Measurements from ENCODE around the gene ELAVL4.
A peak's percentile ranks its signal among the peaks of the same experiment; 100 is the strongest.
"Not testable (repeated sequence)": the region's sequence is repeated elsewhere in the genome, so short reads cannot be mapped to it uniquely, and the experiment has no call there.

Gene ELAVL4

DNA sequence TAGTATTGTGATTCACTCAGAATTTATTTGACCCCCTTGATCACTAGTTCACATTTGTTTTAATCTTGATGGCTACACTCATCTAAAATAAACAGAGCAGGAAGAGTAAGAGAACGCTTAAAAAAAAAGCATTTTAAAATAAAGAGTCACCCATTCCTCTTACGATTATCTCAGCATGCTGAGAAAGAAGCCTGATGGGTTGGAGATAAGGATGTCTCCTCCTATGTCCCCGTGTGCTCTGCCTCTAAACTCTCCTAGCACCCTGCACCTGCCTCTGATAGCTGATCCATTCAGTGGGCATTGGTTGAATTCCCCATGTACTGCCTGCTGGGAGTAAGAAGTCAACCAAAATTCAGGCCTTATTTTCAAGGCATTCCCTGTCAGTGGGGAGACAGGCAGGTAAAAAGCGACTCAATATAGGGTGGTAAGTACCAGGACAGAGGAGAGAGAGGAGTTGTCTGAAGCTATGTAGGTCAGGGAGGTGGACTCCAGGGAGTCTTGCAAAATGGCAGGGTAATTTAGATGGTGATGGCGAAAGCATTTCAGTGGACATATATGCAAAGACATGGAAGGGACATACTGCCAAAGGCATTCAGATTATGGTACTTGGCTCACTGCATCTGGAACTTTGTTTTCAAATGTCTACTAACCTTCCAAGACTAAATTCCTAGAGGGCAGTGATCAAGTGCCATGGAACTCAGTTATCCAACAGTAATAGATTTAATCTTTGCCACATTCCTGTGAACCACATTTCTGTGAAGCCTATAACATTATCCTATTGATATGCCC, 18.4 kb downstream of the ELAVL4 start:
- no peak for DNase-seq

- DNase-seq, result no peak
These were observed 20.5 kb downstream of the ELAVL4 start for GRCh38 chr1:50129201-50129600.

DNA sequence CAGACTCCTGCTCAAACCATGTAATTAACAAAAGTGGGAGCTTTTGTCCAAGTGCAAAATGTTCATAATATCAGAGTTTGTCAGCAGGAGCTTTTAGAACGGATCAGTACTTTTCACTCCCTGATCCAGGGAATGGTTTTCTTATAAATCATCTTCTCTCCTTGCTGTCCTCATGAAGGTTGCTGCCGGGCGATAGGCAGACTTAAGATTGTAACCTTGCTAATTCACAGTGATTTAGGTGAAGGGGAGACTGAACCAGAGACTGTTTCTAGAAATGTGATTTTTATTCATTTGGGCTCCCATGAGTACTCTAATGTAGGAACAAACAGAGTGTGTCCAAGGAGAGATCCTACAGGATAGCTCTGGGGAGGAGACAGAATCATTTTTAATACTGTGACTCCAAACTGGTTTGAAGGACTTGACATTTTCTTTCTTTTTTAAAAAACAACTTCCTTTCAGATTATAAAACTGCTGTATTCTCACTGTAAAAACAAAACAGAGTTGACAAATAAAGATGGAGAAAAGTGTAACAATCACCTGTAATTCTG, 23.7 kb downstream of the ELAVL4 start:
- no peak for DNase-seq

DNA sequence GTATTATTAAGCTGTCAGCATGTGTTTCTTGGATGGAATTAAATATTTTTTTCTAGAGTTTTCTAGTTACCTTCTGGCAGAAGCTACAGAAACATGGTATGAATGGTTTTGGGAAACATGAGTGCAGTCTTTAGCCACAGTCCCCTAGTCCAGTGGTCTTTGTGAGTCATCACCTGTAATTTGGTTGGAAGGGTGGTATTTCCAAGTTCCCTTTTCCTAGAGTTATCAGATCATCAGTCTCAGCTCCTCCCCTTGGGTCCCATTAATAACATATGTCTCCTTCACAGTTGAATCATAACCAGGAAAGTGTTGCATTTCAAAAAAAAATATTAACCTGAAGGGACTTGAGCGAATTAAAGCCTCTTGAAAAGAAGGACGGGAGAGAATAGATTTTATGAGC, 27.0 kb downstream of the ELAVL4 start:
- DNase-seq, result no peak

- DNase-seq, result peak; percentile 37
These were observed 30.8 kb downstream of the ELAVL4 start for GRCh38 chr1:50139339-50140181.

DNA sequence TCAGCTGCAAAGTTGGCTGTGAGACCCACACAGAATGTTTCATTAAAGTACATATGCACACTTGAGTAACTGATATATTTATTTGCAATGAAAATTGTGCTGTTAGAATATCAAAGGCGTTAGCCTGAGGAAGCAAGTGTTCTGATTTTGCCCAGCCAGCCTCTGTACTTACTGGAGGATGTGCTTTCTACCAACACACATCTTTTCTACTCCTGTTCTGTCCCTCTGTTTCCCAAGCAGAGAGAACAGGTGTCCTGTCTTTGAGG, 31.4 kb downstream of the ELAVL4 start:
- no peak for DNase-seq

- DNase-seq, result no peak
These were observed 38.6 kb downstream of the ELAVL4 start for GRCh38 chr1:50147191-50147850.

DNA sequence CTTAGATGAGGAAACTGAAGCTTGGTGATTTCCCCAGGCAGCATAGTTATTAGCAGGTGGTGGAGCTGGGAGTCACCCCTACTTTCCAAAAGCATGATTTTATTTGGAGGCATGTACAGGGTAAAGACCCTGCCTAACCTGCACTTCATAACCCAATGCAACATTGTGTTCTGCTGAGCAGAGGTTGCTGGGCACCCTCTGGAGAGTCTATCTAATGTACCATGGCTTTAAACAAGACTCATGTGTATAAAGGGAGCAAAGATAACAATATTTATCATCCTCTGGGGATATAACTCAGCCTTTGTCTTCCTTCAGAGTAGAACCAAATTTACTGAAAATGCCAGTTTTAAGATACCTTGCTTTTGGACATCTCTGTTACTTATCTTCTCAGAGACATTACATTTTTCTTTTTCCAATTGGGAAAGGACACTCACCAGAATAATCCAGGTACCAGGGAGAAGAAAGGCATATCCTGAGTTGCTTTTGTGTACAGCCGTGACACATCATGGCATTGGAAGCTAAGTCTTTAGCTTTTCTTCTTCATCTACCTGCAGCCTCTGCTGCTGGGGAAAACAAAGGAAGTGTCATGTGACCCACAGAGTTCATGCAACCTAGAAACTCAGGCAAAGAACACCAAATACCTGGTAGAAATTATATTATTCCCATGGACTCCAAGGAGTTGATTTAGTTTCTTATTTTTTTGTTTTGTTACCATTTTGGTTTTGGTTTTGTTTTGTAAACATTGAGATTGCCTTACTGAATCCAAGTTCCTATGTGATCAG, 39.6 kb downstream of the ELAVL4 start:
- DNase-seq, result no peak

GRCh38 chr1:50152236-50152635, 43.5 kb downstream of the ELAVL4 start:
- no peak for DNase-seq

DNA sequence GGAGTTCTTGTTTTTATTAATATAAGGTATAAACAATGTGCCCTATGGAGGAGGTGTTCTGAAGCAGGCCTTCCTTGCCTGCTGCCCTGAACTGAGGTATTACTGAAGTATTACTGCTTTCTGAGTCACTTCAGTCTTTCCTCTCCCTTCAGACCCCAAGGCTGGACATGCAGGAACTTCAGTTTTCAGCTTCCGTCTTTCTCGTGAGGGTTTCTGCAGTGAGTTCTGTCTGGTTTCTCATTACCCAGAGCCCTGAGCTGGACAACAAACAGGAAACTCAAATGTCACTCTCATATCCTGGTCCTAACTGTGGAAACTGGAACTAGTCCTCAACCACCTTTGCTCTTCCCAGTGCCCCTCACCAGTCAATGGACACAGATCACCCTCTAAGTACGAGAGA, 46.8 kb downstream of the ELAVL4 start:
- DNase-seq, result no peak

DNA sequence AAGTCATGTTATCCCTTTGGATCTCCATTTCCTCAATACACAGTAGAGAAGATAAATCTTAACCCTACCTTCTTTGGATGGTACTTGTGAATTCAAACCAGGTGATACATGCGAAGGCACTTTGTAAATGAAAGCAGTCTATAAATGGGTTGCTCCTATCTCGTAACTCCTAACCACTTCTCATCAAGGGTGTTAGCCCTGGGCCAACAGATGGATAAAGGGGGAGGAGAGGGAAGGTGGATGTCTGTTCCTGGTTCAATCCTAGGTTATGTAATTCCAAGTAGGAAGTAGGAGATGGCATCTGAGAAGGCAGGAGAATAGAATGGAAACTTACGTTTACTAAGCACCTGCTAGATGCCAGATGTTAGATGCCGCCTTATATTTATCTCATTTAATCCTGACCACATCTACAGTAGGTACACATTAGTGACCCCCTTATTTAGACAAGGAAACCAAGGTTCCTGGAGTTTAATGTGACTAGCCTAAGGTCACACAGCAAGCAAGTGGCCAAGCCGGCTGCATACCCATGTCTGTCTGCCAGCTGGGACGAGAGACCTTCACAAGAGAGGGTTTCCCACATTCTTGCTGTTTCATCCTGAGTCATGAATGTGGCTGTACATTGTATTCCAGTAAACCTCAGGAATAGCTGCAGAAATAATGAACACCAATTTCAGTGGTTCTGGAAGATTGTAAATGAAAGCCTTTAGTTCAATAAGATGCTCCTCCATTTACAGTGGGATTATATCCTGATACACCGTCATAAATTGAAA, 47.7 kb downstream of the ELAVL4 start:
- DNase-seq, result no peak

DNA sequence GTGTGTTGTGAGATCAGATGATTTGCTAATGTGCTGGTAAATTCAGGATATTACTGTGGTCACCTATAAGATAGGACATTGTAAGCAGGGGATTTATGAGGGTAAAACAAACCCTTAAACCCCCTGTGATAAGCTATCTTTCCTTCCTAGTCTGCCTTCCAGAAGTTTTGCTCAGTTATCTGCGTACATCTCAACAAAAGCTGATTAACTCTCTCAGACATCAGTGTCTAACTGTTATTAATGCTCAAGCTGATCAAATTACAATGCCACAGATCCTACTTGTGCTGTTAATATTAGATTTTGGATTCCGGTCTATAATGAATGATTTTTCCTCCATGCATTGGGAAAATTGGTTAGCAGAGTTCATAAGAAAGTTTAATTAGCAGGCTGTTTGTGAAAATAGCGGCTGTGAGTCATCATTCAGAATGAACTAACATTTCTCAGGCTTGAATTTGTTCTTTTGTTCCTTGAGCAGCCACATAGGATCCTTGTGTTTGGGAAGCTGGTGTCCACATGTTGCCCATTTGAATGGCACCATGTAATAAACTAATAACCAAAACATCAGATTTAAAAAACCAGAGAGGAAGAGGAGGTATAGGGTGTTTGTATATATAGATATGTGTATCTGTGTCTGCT, 48.7 kb downstream of the ELAVL4 start:
- no peak for DNase-seq

DNA sequence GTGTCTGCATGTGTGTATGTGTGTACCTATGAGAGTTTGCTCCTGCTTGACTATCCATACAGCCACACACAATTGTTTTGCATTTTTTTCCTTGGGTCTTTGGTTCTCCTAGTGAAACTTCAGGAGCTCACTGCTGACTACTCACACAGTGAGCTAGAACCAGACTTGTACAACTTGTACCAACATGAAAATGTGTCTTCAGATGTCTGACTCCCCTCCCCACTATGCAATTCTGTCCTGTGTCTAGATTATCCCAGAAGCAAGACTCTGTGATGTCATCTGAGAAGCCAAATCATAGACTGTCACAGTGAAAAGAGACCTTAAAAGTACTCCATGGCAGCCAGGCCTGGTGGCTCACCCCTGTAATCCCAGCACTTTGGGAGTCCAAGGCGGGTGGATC, 49.7 kb downstream of the ELAVL4 start:
- DNase-seq, result no peak

- no peak for DNase-seq
These were observed 55.0 kb downstream of the ELAVL4 start for GRCh38 chr1:50163680-50164079.

GRCh38 chr1:50166351-50166750, 57.6 kb downstream of the ELAVL4 start:
- DNase-seq, result not testable (repeated sequence)

- no peak for DNase-seq
These were observed 63.6 kb downstream of the ELAVL4 start for GRCh38 chr1:50172299-50172698.

GRCh38 chr1:50174101-50174500, 65.4 kb downstream of the ELAVL4 start:
- no peak for DNase-seq

- no peak for DNase-seq
These were observed 67.3 kb downstream of the ELAVL4 start for GRCh38 chr1:50175719-50176639.

GRCh38 chr1:50177994-50178393, 69.3 kb downstream of the ELAVL4 start:
- DNase-seq, result no peak

GRCh38 chr1:50179639-50180038, 70.9 kb downstream of the ELAVL4 start:
- DNase-seq, result no peak
